Ishikawa (cell line): ENCODE results near the gene CYP2W1.

ENCODE experiments used
- CEBPB ChIP-seq: IDR thresholded peaks from 2 replicates; pipeline ENCODE4 v1.6.1; 2012
- EGR1 ChIP-seq: IDR thresholded peaks from 2 replicates; pipeline ENCODE4 v1.6.1; 2012
- EP300 ChIP-seq: IDR thresholded peaks from 2 replicates; pipeline ENCODE4 v1.6.1; 2012; ENCODE audit warnings: borderline replicate concordance
- RAD21 ChIP-seq: IDR thresholded peaks from 2 replicates; pipeline ENCODE4 v1.6.1; 2012; ENCODE audit warnings: low read depth
- TAF1 ChIP-seq: IDR thresholded peaks from 2 replicates; pipeline ENCODE4 v1.6.1; 2012; ENCODE audit warnings: low read depth, mild to moderate bottlenecking
- YY1 ChIP-seq: IDR thresholded peaks from 2 replicates; pipeline ENCODE4 v1.6.1; 2012; ENCODE audit warnings: low read depth
- ZBTB7A ChIP-seq: IDR thresholded peaks from 2 replicates; pipeline ENCODE4 v1.6.1; 2012; ENCODE audit warnings: low read depth

DNA sequence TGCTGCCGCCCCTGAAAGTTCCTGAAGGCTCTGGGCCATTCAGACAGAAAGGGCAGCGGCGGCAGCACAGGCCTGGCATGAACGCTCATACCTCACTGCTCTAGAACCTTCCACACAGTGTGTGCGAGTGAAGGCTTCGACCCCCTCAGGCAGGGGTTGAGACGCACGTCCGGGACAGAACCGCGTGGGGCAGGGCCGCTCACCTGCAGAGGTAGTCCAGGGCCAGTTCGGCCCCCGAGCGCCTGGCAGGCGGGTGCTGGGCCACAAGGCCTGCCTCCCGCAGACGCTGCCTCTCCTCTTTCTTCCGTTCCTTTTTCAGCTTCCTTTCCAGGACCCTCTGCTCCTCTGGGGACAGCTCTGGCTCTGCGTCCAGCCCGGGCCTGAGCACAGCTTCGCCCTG lies 26.8 kb downstream of the CYP2W1 start:
- TF ChIP-seq EGR1: no peak
- no peak for TF ChIP-seq TAF1
- no peak for TF ChIP-seq YY1
- no peak for TF ChIP-seq ZBTB7A
- TF ChIP-seq CEBPB: no peak
- no peak for TF ChIP-seq RAD21
- TF ChIP-seq EP300: no peak
